Left hindlimb (tissue), 1 donor: ENCODE data around the gene TAS2R42.

ENCODE experiments used
- DNase-seq: peaks from one replicate; pipeline ENCODE4 v3.0.0-alpha.2; 2018

TAS2R42 gene

GRCh38 chr12:11186837-11187236 lies at the start of gene TAS2R42:
TSS of gene TAS2R42 (minus strand) at chr12:11186937. CDS start at chr12:11186937, 0 bp downstream.
- no peak for DNase-seq

DNA sequence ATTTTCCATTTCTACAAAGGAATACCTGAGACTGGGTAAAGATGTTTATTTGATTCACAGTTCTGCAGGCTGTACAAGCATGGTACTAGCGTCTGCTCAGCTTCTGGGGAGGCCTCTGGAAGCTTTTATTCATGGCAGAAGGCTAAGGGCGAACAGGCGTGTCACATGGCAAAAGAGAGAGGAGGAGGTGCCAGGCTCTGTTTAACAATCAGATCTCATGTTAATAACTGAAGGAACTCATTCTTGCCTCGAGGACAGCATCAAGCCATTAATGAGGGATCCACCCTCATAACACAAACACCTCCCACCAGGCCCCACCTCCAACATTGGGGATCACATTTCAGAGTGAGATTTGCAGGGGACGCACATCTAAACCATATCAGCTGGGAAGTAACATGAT lies 46.8 kb upstream of the TAS2R42 start:
- DNase-seq = no peak

DNA sequence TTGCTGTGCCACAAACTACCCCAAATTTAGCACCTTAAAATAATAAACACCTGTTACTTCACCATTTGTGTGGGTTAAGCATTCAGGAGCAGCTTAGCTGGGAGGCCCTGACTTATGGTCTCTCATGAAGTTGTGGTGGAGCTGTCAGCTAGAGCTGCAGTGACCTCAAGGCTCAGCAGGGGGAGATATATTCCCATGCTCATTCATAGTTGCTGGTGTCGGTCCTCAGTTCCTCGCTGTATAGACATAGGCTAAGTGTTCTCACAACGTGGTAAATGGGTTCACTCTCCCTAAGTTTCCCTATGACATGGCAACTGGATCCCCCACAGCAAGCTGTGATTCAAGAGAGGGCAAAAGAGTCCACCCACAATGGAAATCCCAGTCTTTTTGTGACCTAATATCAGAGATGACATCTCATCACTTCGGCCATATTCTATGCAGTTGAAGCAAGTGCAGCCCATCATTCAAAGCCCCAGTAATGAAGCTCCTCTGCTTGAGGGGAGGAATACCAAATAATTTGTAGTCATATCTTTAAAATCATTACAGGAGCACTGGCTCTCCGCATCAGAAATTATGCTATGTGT lies 41.7 kb upstream of the TAS2R42 start:
- DNase-seq = no peak

GRCh38 chr12:11227373-11227772 lies 40.6 kb upstream of the TAS2R42 start:
- DNase-seq = no peak

GRCh38 chr12:11209113-11209512 lies 22.4 kb upstream of the TAS2R42 start:
- DNase-seq = no peak

DNA sequence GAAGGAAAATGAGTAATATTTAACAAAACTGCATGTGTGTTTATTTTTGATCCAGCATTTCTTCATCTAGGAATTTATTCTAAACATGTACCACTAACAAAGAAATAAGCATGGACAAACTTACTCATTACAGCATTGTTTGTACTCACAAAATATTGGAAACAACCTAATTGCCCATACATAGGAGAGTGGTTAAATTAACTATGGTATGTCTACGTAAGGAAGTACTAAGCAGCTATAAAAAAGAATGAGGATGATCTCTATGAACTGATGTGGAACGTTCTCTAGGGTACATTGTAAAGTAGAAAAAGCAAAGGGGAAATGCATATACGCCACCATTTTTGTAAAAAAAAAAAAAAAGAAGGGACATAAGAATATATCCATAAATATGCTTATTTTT lies 17.4 kb upstream of the TAS2R42 start:
- DNase-seq = no peak

- DNase-seq = no peak
Measured at GRCh38 chr12:11202811-11203210, 16.1 kb upstream of the TAS2R42 start.

DNA sequence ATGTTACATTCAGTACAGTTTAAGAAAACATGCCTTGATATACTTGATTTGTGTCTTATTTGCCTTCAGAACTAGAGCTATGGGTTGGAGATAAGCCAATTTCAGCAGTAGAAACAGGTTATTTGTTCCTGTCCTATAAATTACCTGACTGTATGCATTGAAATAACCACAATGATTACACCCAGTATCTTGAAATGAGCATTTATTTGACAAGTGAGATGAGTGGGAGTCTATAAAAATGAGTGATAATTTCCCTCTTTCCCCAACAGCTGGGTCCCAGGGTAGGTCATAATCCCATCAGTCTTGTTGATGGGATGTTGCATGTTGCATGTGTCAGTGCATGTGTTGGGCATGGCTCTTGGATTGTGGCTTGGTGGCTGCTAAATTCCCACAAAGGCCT lies 3.7 kb downstream of the TAS2R42 start:
- no peak for DNase-seq

DNA sequence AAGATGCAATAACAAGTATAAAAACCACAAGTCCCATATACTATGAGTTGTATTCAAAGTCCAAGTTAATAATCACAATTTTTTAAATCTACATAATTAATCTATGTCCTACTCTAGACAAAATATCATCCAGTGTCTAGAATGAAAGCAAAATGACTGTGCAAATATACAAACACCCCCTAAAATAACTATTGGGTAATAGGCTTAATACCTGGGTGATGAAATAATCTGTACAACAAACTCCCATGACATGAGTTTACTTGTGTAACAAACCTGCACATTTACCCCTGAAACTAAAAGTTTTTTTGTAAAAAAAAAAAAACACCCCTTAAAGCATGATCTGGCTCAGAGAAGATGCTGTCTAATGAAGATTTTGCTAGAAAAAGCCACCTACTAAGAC lies 4.2 kb downstream of the TAS2R42 start:
- DNase-seq = no peak

DNA sequence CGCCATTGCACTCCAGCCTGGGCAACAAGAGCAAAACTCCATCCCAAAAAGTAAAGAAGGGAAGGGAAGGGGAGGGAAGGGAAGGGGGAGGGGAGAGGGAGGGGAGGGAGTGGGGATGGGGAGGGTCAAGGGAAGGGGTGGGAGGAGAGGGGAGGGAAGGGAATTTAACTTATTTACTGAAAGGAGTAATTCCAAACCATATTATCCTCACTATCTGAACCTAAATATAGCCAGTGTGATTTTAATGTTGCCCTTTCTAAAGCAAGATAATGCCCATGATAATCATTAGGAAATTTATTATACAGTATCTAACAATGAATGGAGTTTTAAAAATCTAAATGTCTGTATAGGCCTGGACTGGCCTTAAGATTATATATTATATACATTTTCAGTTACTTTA lies 8.5 kb downstream of the TAS2R42 start:
- DNase-seq = no peak

DNA sequence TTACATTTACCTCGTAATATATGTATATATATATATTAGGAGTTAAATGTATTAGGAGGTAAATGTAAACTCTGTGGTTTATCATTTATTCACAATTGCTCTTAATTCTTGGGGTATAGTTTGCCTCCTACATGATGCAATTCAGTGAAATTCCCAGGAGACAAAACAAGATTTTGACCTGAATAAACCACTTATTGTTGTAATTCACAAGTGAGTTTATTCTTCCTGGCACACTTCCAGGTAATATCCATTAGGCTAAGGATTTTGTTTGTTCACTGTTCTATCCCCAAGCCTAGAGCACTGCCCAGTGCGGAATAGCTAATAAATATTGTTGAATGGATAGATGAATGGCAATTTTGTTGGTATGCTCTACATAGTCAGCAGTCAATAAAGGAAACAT lies 12.7 kb downstream of the TAS2R42 start:
- DNase-seq = no peak

DNA sequence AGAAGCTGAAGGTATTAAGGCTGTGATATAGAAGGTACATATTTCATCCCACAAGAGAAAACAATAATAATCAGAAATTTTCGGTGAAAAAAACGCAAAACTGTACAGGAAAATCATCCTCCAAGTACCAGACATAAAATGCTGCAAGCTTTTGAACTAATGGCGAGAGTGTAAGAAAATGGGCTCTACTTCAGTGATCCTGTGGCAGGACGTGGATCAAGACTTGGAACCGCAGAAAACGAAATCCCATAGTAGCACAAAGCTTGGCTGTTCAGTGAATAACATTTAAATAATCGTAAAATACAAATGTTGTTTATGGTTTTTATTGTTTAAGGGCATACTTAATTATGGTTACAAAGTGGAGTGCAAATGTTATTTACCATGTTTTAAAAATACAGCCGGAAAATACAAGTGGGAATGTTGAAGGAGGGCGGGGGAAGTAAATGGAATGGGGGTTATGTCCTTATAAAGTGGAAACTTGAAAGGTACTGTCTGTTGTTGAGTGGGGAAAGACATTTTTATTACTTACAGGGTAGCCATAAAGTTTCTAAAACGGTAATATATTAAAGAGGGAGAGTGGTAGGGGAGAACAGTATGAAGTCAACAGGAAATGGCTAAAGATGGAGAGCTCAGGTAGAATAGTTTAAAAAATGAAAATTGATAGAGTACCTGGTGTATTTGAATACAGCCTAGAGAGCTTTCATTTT lies 14.6 kb downstream of the TAS2R42 start:
- peak; percentile 23 for DNase-seq

- DNase-seq = peak; percentile 95
Measured at GRCh38 chr12:11171145-11171968, 15.4 kb downstream of the TAS2R42 start, which contains the start of gene SMIM10L1. TSS of gene SMIM10L1 (plus strand) at chr12:11171194. CDS start at chr12:11171357, 163 bp downstream.

DNA sequence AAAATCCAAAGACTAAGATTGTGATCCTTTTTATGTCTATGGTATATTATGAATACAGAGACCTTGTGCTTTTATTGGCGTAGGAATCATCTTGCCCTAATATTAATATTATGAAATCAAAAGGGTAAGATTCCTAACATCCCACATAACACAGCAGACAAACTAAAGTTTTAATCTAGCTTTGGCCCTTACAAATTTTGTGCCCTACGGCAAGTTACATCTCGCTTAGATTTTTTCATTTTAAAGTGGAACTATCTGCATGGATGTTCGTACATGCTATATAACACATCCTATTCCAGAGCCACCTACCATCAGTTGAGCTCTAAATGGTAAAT lies 16.0 kb downstream of the TAS2R42 start:
- no peak for DNase-seq

DNA sequence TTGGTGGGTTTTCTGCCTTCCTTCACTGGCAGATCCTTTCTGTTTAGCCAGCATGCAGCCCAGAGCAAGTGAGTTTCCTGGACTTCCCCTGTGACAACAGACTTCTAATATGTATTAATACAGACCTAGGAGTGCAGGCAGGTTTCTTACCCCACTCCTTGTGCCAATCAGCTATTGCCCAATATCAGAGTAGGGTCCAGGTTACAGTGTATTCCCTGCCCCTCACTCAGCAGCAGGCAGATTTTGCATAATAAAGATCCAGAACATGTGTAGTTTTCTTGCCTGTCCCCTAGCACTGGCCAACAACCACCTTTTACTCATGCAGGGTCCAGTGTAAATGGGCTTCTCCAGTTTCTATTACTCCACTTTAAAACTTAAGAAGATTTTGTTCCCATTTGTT lies 20.4 kb downstream of the TAS2R42 start:
- DNase-seq = no peak

- no peak for DNase-seq
Measured at GRCh38 chr12:11164384-11164783, 22.4 kb downstream of the TAS2R42 start.

DNA sequence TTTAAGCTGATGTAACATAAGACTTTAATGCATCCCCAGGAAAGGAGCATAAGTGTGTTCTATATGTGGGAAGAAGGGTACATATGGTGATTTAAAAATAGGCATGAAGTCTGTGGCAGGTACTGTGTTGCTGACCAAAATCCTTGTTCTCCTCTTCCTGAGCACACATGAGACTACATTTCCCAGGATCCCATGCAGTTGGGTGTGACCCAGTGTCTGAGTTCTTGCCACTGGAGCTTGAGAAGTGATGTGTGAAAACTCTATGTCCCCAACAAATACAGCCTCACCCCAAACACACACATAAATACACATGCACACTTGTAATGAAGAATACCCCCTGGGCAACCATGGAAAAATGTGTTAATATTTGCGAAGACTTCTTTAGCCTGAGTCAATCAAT lies 24.2 kb downstream of the TAS2R42 start:
- no peak for DNase-seq

GRCh38 chr12:11158885-11159444 lies 27.8 kb downstream of the TAS2R42 start:
- no peak for DNase-seq

DNA sequence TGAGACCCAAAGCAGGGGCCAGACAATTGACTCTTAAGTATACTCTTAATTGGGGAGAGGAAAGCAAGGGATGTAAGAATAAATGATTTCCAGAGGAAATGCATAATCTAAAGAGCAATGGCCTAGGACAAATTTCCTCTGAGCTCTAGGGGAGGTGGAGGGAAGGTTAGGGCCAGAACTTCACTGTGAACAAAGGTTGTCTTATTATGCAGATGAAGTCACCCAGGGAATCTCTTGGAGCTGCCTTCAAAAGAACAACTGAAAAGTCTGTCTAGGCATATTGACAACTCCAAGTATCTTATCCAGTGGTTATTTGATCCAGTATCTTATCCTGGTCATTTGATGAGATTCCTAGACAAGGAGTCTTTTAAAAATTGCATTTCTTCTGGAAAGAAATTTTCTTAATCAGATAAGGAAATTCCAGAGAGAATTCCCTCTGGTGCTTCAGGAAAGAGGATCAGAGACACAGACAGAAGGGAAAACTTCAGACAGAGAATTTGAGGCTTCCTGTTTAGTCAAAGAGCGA lies 32.3 kb downstream of the TAS2R42 start:
- no peak for DNase-seq

DNA sequence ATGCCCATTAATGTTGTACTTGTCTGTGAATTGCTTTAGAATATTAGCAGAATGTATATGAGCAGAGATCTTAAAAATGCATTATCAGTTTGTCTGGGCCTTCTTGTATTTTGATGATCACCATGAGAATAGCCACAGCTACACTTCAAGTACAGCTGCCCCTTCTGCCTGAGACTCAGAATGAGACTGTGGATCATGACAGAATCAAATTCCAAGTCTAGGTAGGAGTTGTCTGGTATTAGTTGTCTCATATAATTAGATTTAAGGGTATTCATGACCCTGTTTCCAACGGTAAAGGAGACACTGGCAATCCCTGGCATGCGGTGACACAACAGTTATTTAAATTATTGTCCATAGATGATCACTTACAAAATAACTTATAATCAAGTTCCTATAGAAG lies 34.0 kb downstream of the TAS2R42 start:
- DNase-seq = no peak

DNA sequence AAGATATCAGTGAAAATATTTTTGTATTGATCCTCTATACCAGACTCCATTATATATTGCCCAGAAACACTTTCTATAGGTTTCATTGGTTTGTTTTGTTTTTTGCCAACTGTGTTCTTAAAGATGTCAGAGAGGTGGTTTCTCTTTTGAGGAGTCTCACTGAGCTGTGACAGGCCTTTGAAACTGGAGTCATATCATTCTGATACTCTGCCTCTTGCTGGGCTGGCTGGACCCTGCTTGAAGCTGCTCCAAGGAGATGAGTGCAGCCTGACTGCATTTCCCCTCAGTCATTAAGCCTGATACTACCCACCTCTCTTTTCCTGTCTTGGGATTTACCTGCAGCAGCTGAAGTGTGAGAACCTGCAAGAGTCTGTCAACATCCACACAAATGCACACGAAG lies 35.9 kb downstream of the TAS2R42 start:
- DNase-seq = no peak

- DNase-seq = no peak
Measured at GRCh38 chr12:11147420-11147819, 39.3 kb downstream of the TAS2R42 start.

DNA sequence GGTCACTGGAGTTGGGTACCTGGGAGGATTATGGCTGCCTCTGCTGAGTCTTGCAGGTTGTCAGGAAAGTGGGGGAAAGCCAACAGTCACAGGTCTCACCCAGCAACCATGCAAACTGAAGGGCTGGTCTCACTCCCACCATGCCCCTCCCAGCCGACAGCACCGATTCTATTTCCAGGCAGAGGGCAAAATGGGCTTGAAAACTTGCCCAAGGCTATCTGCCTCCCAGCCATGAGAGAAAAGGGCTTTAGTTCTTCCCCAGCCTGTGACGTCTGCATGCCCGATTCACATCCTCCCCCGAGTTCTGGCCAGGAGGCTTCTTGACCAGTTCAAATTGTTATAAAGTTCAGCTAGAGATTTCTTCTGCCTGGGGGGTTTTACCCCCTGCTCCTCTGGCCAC lies 42.4 kb downstream of the TAS2R42 start:
- no peak for DNase-seq

DNA sequence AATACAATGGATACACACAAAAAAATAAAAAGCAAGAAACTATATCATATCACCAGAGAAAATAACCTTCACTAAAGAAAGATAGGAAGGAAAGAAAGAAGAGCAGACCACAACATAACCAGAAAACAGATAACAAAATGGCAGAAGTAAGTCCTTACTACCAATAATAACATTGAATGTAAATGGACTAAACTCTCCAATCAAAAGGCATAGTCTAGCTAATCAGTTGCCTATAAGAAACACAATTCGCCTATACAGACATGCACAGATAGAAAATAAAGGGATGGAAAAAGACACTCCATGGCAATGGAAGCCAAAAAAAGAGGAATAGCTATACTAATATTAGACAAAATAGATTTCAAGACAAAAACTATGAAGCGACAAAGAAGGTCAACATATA lies 43.4 kb downstream of the TAS2R42 start:
- DNase-seq = no peak
